Erythroblast (primary cell): ENCODE measurements around the gene NARF.

Experiments
- DNase-seq, 2 experiments: peaks; one replicate each; lab custom pipeline; 2025; lab: John Stamatoyannopoulos, UW
- GATA1 ChIP-seq: IDR thresholded peaks from 2 replicates; pipeline ENCODE4 v1.6.1; 2011; ENCODE audit warnings: low read depth, mild to moderate bottlenecking, control low read depth, low read length, moderate library complexity
- POLR2A ChIP-seq: IDR thresholded peaks from 2 replicates; pipeline ENCODE4 v1.6.1; 2011; ENCODE audit warnings: mild to moderate bottlenecking, low read length

The NARF gene

DNA sequence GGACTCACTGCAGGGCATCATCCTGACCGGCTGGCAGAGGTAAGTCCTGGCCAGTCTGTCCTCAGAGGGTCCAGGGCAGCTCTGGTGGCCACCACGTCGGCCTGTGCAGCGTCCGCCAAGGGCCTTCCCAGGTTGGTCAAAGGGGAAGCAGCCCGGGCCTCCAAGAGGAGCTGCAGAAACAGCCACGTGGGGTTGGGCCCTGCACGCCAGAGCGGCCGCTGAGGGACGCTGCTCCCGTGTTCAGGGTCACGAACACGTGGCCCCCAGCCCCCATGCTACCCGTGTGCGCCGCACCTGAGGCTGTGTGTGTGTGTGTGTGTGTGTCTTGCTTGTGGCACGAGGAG lies 21.2 kb upstream of the NARF start:
- TF ChIP-seq POLR2A (no peak), GATA1 (no peak)
- no peak for DNase-seq

- TF ChIP-seq GATA1, result no peak
- no peak for TF ChIP-seq POLR2A
- DNase-seq, result no peak
Measured at GRCh38 chr17:82438401-82439193, 19.9 kb upstream of the NARF start.

GRCh38 chr17:82439194-82439828 lies 19.2 kb upstream of the NARF start:
- TF ChIP-seq POLR2A, result no peak
- no peak for TF ChIP-seq GATA1
- no peak for DNase-seq

GRCh38 chr17:82439829-82440365 lies 18.6 kb upstream of the NARF start:
- DNase-seq, result no peak
- TF ChIP-seq GATA1 (no peak), POLR2A (no peak)

GRCh38 chr17:82440469-82440981 lies 18.0 kb upstream of the NARF start:
- no peak for DNase-seq

GRCh38 chr17:82440991-82441627 lies 17.4 kb upstream of the NARF start:
- DNase-seq, result no peak
- TF ChIP-seq GATA1 (no peak), POLR2A (no peak)

More at GRCh38 chr17:82440469-82440981, 18.0 kb upstream of the NARF start:
- TF ChIP-seq POLR2A, result no peak
- no peak for TF ChIP-seq GATA1

DNA sequence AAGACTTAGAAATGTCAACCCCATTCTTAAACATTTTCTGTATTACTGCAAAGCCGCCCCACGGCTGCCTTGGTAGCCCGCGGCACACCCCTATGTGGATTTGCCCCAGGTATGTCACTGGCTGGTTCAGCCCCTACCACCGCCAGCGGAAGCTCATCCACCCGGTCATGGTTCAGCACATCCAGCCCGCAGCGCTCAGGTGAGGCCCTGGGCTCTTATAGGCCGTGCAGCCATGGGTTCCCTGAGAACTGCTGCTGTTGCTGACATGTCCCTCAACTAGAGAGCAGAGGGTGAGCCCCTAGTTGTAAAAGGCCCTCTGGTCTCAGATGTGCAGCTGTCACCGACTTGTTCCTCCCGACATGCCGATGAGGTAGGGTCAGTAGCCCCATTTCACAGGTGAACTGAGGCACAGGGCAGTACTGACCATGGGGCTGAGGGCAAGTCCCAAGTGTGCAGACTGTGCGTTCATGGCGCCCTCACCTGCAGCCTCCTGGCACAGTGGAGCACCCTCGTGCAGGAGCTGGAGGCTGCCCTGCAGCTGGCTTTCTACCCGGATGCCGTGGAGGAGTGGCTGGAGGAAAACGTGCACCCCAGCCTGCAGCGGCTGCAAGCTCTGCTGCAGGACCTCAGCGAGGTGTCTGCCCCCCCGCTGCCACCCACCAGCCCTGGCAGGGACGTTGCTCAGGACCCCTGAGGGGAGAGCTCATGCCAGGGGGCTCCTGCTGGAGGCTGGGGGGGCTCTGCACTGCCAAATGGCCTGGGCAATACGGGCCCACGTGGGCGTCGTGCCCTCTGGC lies 16.7 kb upstream of the NARF start:
- DNase-seq, result no peak
- TF ChIP-seq GATA1 (no peak), POLR2A (no peak)

DNA sequence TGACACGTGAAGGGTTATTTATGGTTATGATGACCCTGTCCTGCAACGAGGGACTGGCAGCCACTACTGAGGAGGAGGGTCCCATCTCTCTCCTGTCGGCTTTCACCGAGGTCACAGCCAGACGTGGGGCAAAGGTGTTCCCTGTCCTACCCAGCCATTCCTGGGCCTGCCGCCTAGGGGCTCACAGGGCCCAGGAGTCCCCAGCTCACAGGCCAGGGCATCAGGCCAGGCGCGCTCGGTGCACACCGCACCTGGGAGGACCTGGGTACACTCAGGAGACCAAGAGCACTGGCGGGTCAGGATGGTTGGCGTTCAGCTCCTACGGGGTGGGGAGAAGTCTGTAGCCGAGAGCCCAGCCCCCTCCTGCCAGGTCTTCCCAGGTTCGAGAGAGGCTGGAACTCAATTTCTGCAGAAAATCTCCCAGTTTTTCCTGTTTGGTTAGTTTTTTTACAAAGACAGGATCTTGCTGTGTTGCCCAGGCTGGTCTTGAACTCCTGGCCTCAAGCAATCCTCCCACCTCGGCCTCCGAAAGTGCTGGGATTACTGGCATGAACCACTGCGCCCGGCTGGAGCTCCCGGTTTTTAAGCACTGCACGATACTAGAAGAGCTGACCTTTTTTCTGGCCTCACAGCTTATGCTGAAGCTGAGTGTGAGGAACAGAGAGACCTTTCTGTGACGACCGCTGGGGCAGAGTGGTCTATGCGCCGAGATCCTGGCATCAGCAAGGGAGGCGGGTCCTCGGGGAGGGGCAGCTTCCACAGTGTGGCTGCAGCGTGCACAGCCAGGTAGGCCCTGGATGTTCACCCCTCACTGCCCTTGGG lies 15.7 kb upstream of the NARF start:
- no peak for TF ChIP-seq GATA1
- no peak for TF ChIP-seq POLR2A
- DNase-seq, result no peak

DNA sequence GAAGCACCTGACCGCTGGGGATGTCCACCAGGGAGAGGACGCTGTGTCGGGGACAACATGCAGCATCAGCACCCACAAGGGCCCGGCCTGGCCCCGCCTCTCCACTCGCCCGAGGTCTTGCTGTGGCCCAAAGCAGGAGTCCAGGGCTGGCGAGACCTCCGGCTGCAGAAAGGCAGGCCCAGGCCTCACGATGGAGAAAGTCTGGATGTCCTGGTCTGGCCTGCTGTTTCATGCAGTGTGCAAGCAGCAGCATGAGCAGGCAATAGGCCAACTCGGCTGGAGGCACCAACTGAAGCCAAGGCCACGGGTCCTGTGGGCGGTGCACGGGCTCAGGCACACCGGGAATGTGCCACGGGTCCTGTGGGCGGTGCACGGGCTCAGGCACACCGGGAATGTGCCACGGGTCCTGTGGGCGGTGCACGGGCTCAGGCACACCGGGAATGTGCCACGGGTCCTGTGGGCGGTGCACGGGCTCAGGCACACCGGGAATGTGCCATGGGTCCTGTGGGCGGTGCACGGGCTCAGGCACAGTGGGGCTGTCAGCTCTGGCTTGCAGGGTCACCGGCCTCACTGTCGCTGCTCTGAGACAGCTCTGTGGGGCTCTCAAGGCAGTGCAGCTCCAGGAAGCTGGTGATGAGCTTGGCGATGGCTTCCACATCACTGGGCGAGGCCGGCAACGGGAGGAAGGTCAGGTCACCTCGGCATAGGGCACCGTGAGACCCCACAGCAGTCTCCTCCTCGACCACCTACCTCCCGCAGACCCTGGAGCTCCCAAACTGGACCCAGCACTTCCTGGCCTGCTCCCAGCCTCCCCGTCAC lies 14.9 kb upstream of the NARF start:
- DNase-seq, result no peak
- TF ChIP-seq GATA1 (no peak), POLR2A (no peak)

DNA sequence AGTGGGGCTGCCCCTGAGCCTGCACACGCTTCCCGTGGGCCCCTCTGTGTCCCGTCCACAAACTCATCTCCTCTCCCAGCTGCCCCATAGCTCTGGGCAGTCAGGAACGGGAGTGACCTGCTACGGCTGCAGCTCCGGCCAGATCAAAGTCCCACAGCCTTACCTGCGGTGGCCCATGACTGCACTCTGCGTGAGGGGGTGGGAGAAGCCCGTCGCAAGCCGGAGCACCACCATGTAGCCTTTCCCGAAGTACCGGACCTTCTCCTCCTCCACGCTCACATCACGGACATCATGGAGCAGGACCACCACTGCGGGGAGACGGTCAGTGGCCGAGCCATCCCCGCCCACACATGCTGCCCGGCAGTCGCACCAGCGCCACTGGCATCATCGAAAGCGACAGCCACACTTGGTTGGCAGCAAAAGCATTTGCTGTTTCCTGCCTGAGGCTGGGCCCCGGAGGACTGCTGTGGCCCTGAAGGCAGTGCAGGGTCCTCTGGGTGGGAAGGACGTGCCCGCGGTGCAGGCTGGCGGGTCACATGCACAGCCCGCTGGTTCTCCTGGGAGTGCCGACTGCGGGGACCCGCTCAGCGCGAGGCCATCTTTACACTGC lies 14.2 kb upstream of the NARF start:
- TF ChIP-seq GATA1 (no peak), POLR2A (no peak)

GRCh38 chr17:82444941-82445521 lies 13.5 kb upstream of the NARF start:
- TF ChIP-seq GATA1 (no peak), POLR2A (no peak)
- no peak for DNase-seq

More for the DNA sequence above, 14.2 kb upstream of the NARF start:
- no peak for DNase-seq
